GM23338 (cell line): ENCODE measurements around the gene TTC16. TPM values are rescaled to one million over a fixed set of nuclear protein-coding genes. Genes with fewer than 3 reads are reported as not detected.

Source experiments
- ATAC-seq: fragments of 200-7000 bp; cut with Tn5 transposase; 3 replicates; pipeline ENCODE4 v1.9.1; 2020
- DNase-seq: peaks from one replicate; pipeline ENCODE4 v3.0.0-alpha.2; 2015; ENCODE audit warnings: low spot score
- H2AFZ ChIP-seq: fragments of 200-600 bp; sonication (generic); 2 replicates; pipeline ENCODE4 v1.8.0; 2016; ENCODE audit warnings: antibody characterized with exemption, mild to moderate bottlenecking, moderate library complexity
- H3F3A ChIP-seq: fragments of 200-600 bp; sonication (generic); replicated peaks from 2 replicates; pipeline ENCODE4 v1.8.0; 2017; ENCODE audit warnings: antibody characterized with exemption, mixed run types, low read depth
- H3K27ac ChIP-seq: fragments of 200-600 bp; sonication (generic); 2 replicates; pipeline ENCODE4 v1.6.1; 2016; ENCODE audit warnings: low read depth
- H3K27me3 ChIP-seq: fragments of 200-600 bp; sonication (generic); 2 replicates; pipeline ENCODE4 v1.8.0; 2016; ENCODE audit warnings: mild to moderate bottlenecking, mixed run types, moderate library complexity; ENCODE audit not compliant: insufficient read depth
- H3K36me3 ChIP-seq: fragments of 200-600 bp; sonication (generic); 2 replicates; pipeline ENCODE4 v1.8.0; 2016; ENCODE audit warnings: mild to moderate bottlenecking; ENCODE audit not compliant: insufficient read depth
- H3K4me1 ChIP-seq: fragments of 200-600 bp; sonication (generic); 2 replicates; pipeline ENCODE4 v1.8.0; 2016; ENCODE audit warnings: mild to moderate bottlenecking, moderate library complexity; ENCODE audit not compliant: insufficient read depth
- H3K4me2 ChIP-seq: fragments of 200-600 bp; sonication (generic); 2 replicates; pipeline ENCODE4 v1.7.1; 2017; ENCODE audit warnings: mixed run types
- H3K4me3 ChIP-seq: fragments of 200-600 bp; sonication (generic); 2 replicates; pipeline ENCODE4 v1.6.1; 2016; ENCODE audit warnings: mixed run types
- H3K79me2 ChIP-seq: fragments of 200-600 bp; sonication (generic); replicated peaks from 2 replicates; pipeline ENCODE4 v1.8.0; 2017; ENCODE audit warnings: mild to moderate bottlenecking; ENCODE audit not compliant: insufficient read depth
- H3K9me2 ChIP-seq: fragments of 200-600 bp; sonication (generic); 2 replicates; pipeline ENCODE4 v1.8.0; 2017; ENCODE audit not compliant: insufficient read depth
- H4K20me1 ChIP-seq: fragments of 200-600 bp; sonication (generic); replicated peaks from 2 replicates; pipeline ENCODE4 v1.8.0; 2017; ENCODE audit warnings: mild to moderate bottlenecking; ENCODE audit not compliant: insufficient read depth
- H3K27ac Mint-ChIP-seq: 2 replicates; pipeline ENCODE4 v1.8.0; 2020; ENCODE audit warnings: inconsistent platforms, mild to moderate bottlenecking, moderate library complexity, mixed read lengths
- H3K27me3 Mint-ChIP-seq: 3 replicates; pipeline ENCODE4 v1.8.0; 2022; ENCODE audit warnings: low read depth, mild to moderate bottlenecking, moderate library complexity, mixed read lengths, inconsistent platforms; ENCODE audit not compliant: insufficient read depth, poor library complexity
- H3K36me3 Mint-ChIP-seq: 3 replicates; pipeline ENCODE4 v1.8.0; 2021; ENCODE audit warnings: low read depth, mild to moderate bottlenecking, inconsistent platforms, moderate library complexity, mixed read lengths
- H3K4me1 Mint-ChIP-seq: 3 replicates; pipeline ENCODE4 v1.8.0; 2020; ENCODE audit warnings: mild to moderate bottlenecking, inconsistent platforms, mixed read lengths
- H3K4me3 Mint-ChIP-seq: 3 replicates; pipeline ENCODE4 v1.8.0; 2021; ENCODE audit warnings: moderate library complexity, mild to moderate bottlenecking, inconsistent platforms, mixed read lengths
- H3K9me3 Mint-ChIP-seq: 3 replicates; pipeline ENCODE4 v1.8.0; 2020; ENCODE audit warnings: moderate library complexity, mild to moderate bottlenecking, inconsistent platforms, mixed read lengths
- CREB1 ChIP-seq: fragments of 250-450 bp; sonication (Bioruptor Pico); IDR thresholded peaks from 2 replicates; pipeline ENCODE4 v1.5.0; 2020; ENCODE audit warnings: low read depth, mild to moderate bottlenecking, moderate library complexity
- CTCF ChIP-seq, 2 experiments: fragments of 200-600 bp in 1 of 2; sonication (generic) in 1 of 2; conservative IDR thresholded peaks; 2 replicates each; pipeline versions ENCODE4 v1.5.1 to v1.6.1; 2016 to 2017; ENCODE audit warnings: antibody characterized with exemption in 2 of 2, low read depth in 2 of 2, mild to moderate bottlenecking in 2 of 2, moderate library complexity in 1 of 2
- NANOG ChIP-seq: IDR thresholded peaks from 2 replicates; pipeline ENCODE4 v1.6.1; 2016; ENCODE audit warnings: antibody characterized with exemption, borderline replicate concordance
- REST ChIP-seq: IDR thresholded peaks from one replicate; pipeline ENCODE4 v1.6.1; 2018; ENCODE audit warnings: antibody characterized with exemption; ENCODE audit not compliant: unreplicated experiment
- ZNF331 ChIP-seq: fragments of 250-450 bp; sonication (Bioruptor Pico); IDR thresholded peaks from 2 replicates; pipeline ENCODE4 v1.5.0; 2020; ENCODE audit warnings: low read depth, mild to moderate bottlenecking, moderate library complexity
- polyA plus RNA-seq: library from polyadenylated mRNA; unstranded; fragments of >200 nt; fragmentation: Nextera tagmentation; extraction: Ambion mirVana; gene quantifications from 2 replicates; pipeline ENCODE4 v1.2.1, GENCODE V29; 2016
- total RNA-seq: library from RNA; depleted of rRNA; stranded (reverse); fragments of >200 nt; shearing (Covaris generic); gene quantifications from 2 replicates; pipeline ENCODE4 v1.2.3, GENCODE V29; 2014

Gene TTC16
- total and polyA plus RNA-seq, 2 experiments from 2014 or later: not detected

- H3K36me3 Mint-ChIP-seq: no peaks in the 10 kb centered on the region; the same call in 2 of the 3 replicates
- DNase-seq: peak; percentile 72
- no peaks in the 10 kb centered on the region; the same call in 2 of the 3 replicates for H3K4me1 Mint-ChIP-seq
- H3K4me1 ChIP-seq: peaks cover 5% of the 10 kb centered on the region; the same call in 1 of the 2 replicates
- H3K4me2 ChIP-seq: no peak overlapping the region
- H3K27ac Mint-ChIP-seq: no peak overlapping the region
- ATAC-seq: peak; percentile 5; the same call in 2 of the 3 replicates
- no peaks in the 10 kb centered on the region for H3K9me2 ChIP-seq
- no peak overlapping the region for H3K4me3 ChIP-seq
- H3K9me3 Mint-ChIP-seq: no peaks in the 10 kb centered on the region
- no peaks in the 10 kb centered on the region for H3K36me3 ChIP-seq
- H3K27ac ChIP-seq: no peak overlapping the region
- no peaks in the 10 kb centered on the region for H3K79me2 ChIP-seq
- peaks cover 21% of the 10 kb centered on the region for H4K20me1 ChIP-seq
- peaks cover 11% of the 10 kb centered on the region for H3K27me3 ChIP-seq
- TF ChIP-seq NANOG: no peak
- peak; percentile 93 for TF ChIP-seq REST
- no peak for TF ChIP-seq CREB1 (CRISPR knock-in tag)
- no peak for TF ChIP-seq CTCF (conservative IDR thresholded peaks at IDR 0.05; ENCODE audit: low read depth in 2 of 2)
- H2AFZ ChIP-seq: no peak overlapping the region
- no peak overlapping the region for H3K4me3 Mint-ChIP-seq
- H3K27me3 Mint-ChIP-seq: peaks cover 16% of the 10 kb centered on the region
- no peaks in the 10 kb centered on the region for H3F3A ChIP-seq
Observed at GRCh38 chr9:127751269-127752054, 35.6 kb downstream of the TTC16 start.

- H3K9me2 ChIP-seq: no peaks in the 10 kb centered on the region
- H3K27ac Mint-ChIP-seq: no peak overlapping the region
- DNase-seq (no peak), ATAC-seq (no peak)
- H3K36me3 Mint-ChIP-seq: no peaks in the 10 kb centered on the region; the same call in 2 of the 3 replicates
- TF ChIP-seq ZNF331 (CRISPR knock-in tag) (no peak), REST (no peak)
- no peaks in the 10 kb centered on the region; the same call in 2 of the 3 replicates for H3K4me1 Mint-ChIP-seq
- H2AFZ ChIP-seq: no peak overlapping the region
- peaks cover 21% of the 10 kb centered on the region for H4K20me1 ChIP-seq
- peaks cover 5% of the 10 kb centered on the region; the same call in 1 of the 2 replicates for H3K4me1 ChIP-seq
- H3F3A ChIP-seq: no peaks in the 10 kb centered on the region
- H3K27me3 Mint-ChIP-seq: peaks cover 14% of the 10 kb centered on the region
- no peak overlapping the region for H3K4me2 ChIP-seq
- H3K79me2 ChIP-seq: no peaks in the 10 kb centered on the region
- no peaks in the 10 kb centered on the region for H3K36me3 ChIP-seq
- H3K27ac ChIP-seq: no peak overlapping the region
- H3K9me3 Mint-ChIP-seq: no peaks in the 10 kb centered on the region
- H3K27me3 ChIP-seq: peaks cover 14% of the 10 kb centered on the region
- H3K4me3 Mint-ChIP-seq: no peak overlapping the region
- H3K4me3 ChIP-seq: no peak overlapping the region
Observed at GRCh38 chr9:127753148-127753547, 37.3 kb downstream of the TTC16 start.
